22Rv1 (cell line): ENCODE measurements around the gene IKZF1.

Experiments
- H3K27ac ChIP-seq: fragments of 450-650 bp; 2 replicates; pipeline ENCODE4 v1.5.1; 2017
- ZFX ChIP-seq: fragments of 450-650 bp; IDR thresholded peaks from 2 replicates; pipeline ENCODE4 v1.6.1; 2017; ENCODE audit warnings: antibody characterized with exemption, borderline replicate concordance
- TF ChIP-seq, protein P1 (sequence below): fragments of 450-650 bp; IDR thresholded peaks from 2 replicates; pipeline ENCODE4 v1.5.1; 2017; ENCODE audit warnings: mild to moderate bottlenecking

IKZF1 gene

DNA sequence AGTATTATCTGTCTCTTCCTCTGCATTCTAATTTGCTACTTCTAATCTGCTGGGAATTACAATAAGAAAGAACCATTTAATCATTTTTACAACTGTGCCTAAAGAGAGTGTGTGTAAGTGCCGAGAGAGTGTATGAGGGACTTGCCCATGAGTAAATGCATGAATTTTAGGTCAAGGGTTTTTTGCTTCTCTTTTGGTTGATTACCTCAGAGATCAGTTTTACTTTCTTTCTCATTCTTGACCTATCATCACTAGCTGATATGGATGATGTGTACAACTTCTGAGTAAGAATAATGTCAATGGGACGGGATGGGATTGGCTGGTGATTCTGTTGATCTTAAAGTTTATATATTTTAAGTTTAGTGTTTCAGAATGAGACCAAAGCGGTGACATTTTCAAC, 47.8 kb downstream of the IKZF1 start:
- TF ChIP-seq, protein P1, sequence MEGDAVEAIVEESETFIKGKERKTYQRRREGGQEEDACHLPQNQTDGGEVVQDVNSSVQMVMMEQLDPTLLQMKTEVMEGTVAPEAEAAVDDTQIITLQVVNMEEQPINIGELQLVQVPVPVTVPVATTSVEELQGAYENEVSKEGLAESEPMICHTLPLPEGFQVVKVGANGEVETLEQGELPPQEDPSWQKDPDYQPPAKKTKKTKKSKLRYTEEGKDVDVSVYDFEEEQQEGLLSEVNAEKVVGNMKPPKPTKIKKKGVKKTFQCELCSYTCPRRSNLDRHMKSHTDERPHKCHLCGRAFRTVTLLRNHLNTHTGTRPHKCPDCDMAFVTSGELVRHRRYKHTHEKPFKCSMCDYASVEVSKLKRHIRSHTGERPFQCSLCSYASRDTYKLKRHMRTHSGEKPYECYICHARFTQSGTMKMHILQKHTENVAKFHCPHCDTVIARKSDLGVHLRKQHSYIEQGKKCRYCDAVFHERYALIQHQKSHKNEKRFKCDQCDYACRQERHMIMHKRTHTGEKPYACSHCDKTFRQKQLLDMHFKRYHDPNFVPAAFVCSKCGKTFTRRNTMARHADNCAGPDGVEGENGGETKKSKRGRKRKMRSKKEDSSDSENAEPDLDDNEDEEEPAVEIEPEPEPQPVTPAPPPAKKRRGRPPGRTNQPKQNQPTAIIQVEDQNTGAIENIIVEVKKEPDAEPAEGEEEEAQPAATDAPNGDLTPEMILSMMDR = no peak
- no peak for TF ChIP-seq ZFX
- no peak overlapping the region for H3K27ac ChIP-seq

DNA sequence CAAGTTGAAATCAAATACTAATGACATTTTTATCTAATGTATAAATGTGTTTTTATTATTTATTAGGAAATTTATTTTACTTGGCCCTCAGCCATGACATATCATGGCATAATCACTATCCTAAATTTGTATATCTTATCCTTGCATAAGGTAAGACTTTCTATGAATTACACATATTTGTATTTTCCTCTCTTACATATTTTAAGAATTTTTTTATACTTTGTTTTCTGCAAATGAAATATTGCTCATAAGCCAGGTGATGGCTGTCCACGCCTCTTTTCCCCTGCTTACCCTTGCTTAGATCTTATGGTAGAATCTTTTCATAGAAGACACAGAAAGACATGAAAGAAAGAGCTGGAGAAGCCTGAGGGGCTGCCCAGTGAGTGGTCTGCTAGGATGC, 48.2 kb downstream of the IKZF1 start:
- H3K27ac ChIP-seq = no peak overlapping the region
- no peak for TF ChIP-seq ZFX
- TF ChIP-seq, protein P1 = no peak

- no peak overlapping the region for H3K27ac ChIP-seq
- no peak for TF ChIP-seq ZFX
- TF ChIP-seq, protein P1 = no peak
Observed at GRCh38 chr7:50353201-50353600, 48.7 kb downstream of the IKZF1 start.

DNA sequence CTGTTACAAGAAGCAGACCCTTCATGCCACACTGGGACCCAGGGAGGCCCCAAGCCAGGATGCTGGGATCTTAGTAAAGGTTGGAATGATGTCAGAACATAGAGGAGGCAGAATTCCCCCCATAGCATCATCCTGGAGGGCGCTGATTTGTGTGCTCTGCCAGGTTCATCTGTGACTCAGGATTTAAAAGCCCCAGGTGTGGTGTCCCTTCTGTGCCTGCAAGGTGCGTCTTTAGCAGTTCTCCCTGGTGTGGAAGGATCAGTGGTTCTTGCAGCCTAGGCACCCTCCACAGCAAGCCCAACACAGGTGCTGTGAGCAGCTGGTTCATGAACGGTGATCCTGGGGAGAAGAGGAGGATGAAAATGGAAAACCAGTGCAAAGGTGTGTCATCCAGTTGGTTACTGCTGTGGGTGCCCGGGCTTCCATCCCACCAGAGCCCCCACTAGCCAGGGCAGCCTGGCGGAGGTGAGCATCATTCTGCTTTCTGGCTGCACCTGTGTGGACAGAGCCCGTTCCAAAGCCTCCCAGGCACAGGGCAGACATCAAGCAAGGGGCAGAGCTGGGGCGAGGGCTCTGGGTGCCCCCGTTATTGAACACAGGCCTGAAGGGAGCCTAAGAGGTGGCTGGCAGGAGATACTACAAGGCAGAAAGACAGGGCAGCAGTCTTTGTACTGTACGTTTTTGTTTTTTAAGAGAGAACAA, 49.5 kb downstream of the IKZF1 start:
- no peak overlapping the region for H3K27ac ChIP-seq
- TF ChIP-seq ZFX = no peak
- TF ChIP-seq, protein P1 = no peak

DNA sequence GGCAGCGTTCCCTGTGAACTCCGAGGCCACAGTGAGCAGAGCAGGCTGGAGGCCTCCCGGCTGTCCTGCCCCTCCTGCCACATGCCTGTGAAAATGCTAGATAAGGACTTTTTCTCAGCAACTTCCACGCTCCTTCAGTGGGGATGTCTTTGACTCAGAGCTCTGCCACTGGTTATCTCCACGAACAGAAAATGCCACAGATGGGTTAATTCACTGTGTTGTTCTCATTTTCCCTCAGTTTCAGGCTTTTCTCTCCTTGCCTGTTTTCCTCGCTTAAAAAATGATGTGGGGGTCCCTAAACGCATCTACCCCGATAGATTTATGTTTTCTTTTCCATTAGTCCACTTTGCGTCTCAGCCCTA, 51.3 kb downstream of the IKZF1 start:
- no peak for TF ChIP-seq ZFX
- TF ChIP-seq, protein P1 = no peak
- H3K27ac ChIP-seq = no peak overlapping the region

GRCh38 chr7:50356212-50356944, 51.9 kb downstream of the IKZF1 start:
- no peak for TF ChIP-seq ZFX
- TF ChIP-seq, protein P1 = no peak
- no peak overlapping the region for H3K27ac ChIP-seq

DNA sequence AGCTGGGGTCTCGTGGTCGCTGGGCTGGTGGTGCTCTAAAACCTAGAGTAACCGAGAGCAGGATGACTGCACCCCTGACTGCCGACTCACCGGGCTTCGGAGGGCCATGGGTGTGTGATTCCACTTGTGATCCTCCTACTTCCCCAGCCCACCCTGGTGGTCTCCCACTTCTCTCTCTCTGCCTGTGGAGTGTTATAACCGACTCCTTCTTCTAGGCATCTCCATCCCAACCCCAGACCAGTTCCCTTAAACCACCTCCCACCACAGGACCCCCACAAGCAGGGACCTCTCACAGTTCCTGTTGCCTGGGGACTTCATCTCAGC, 52.4 kb downstream of the IKZF1 start:
- TF ChIP-seq, protein P1 = no peak
- no peak for TF ChIP-seq ZFX
- H3K27ac ChIP-seq = no peak overlapping the region
